ENCODE measurements around the gene CENPT.

DNA sequence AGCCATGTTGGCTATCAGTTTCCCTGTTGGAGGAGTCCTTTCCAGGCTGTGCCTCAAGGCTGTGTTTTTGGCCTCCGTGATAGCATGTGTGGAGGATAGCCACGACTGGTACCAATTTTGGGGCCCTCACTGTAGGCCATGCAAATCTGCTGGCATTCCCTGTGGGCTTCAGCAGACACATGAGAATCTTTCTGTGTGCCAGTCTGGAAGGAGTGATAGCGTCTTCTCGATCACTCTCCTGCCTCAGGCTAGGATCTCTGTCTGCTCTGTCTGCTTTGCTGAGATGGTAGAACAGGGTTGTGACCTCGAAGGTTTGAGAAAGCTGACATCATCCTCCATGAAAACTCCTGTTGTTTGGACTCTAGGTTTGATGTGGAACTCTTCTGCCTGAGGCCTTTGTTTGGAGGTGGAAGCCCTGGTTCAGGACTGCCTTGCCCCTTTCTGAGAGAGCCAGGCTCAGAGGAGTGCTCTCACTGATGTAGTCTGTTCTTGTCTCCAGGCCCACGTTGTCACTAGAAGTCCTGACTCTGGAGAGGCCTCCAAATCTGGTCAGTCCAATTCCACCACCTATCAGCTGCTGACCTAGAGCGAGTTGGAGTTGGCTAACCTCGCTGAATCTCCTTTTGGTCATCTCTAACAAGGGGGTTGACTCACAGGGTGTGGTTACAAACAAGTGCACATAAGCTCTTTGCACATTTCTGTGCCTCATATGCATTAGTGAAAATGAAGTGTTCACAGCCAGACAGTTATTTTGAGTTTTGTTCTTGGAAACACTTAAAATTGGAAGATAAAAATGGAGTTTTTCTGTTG is 13.3 kb upstream of the CENPT start:
- TF ChIP-seq CTCF (IDR thresholded peaks at IDR 0.05) = no peak
- no peak for TF ChIP-seq POLR2A (IDR thresholded peaks at IDR 0.05)
